ENCODE results near the gene GRP. TPM values are rescaled to one million over a fixed set of nuclear protein-coding genes. Genes with fewer than 3 reads are reported as not detected.
A peak's percentile ranks its signal among the peaks of the same experiment; 100 is the strongest.

Gene GRP
- total RNA-seq, 1 donor from 2014 or later, result not detected

- POLR2A ChIA-PET, result no interaction called here
- peaks cover 6% of the 10 kb centered on the region for H3K9me3 Mint-ChIP-seq
- peak overlapping the region; percentile 66 for H3K4me3 Mint-ChIP-seq
- TF ChIP-seq, protein P1, sequence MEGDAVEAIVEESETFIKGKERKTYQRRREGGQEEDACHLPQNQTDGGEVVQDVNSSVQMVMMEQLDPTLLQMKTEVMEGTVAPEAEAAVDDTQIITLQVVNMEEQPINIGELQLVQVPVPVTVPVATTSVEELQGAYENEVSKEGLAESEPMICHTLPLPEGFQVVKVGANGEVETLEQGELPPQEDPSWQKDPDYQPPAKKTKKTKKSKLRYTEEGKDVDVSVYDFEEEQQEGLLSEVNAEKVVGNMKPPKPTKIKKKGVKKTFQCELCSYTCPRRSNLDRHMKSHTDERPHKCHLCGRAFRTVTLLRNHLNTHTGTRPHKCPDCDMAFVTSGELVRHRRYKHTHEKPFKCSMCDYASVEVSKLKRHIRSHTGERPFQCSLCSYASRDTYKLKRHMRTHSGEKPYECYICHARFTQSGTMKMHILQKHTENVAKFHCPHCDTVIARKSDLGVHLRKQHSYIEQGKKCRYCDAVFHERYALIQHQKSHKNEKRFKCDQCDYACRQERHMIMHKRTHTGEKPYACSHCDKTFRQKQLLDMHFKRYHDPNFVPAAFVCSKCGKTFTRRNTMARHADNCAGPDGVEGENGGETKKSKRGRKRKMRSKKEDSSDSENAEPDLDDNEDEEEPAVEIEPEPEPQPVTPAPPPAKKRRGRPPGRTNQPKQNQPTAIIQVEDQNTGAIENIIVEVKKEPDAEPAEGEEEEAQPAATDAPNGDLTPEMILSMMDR (IDR thresholded peaks at IDR 0.05), result no peak
- ATAC-seq (ENCODE audit: low read depth), result no peak
- H3K27ac Mint-ChIP-seq, result no peak overlapping the region
- peaks cover 49% of the 10 kb centered on the region for H3K4me1 Mint-ChIP-seq
- intact Hi-C loops (cut with micrococcal nuclease), result loop anchor here (5.0 kb wide), 3 partner anchors 88 to 1842 kb away; partner anchors contain the start of gene LMAN1
- H3K36me3 Mint-ChIP-seq (ENCODE audit: low read depth), result no peaks in the 10 kb centered on the region
- CTCF ChIA-PET, result interaction anchor here (2.5 kb wide), 1 partner anchor 185 kb away, joined by 7 read pairs; no protein-coding TSS in a partner anchor
- DNase-seq, result no peak
- H3K27me3 Mint-ChIP-seq, result peaks cover 70% of the 10 kb centered on the region
Observed at GRCh38 chr18:59269563-59270119, 49.7 kb downstream of the GRP start.

DNA sequence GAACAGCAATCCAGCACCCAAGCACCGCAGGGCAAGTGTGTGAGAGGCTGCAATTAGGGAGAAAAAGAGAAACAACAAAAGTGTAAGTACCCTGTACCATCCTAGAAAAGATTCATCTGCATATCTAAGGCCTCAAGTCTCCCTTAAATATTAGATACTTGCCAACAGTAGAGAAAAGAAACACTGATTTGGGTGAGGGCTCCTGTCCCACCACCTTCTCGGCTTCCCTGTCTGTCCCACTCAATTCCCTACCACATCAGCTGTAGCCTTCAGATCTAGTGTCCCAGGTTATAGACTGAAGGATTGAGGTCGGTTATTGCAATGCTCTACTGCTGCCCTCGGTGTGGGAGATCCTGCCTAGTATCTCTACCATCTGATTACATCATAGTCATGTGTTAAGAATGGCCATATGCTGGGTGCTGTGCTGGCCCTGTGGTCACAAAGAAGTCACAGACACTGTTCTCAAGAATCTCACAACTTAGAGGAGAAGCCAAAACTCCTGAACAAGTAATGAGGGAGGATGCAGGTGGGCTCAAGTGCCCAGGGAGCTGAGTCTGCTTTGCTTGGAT is 50.8 kb downstream of the GRP start:
- POLR2A ChIA-PET, result no interaction called here
- CTCF ChIA-PET, result interaction anchor here (0.8 kb wide), 1 partner anchor 41 kb away, joined by 3 read pairs; no protein-coding TSS in a partner anchor
- H3K4me3 Mint-ChIP-seq, result no peak overlapping the region

DNA sequence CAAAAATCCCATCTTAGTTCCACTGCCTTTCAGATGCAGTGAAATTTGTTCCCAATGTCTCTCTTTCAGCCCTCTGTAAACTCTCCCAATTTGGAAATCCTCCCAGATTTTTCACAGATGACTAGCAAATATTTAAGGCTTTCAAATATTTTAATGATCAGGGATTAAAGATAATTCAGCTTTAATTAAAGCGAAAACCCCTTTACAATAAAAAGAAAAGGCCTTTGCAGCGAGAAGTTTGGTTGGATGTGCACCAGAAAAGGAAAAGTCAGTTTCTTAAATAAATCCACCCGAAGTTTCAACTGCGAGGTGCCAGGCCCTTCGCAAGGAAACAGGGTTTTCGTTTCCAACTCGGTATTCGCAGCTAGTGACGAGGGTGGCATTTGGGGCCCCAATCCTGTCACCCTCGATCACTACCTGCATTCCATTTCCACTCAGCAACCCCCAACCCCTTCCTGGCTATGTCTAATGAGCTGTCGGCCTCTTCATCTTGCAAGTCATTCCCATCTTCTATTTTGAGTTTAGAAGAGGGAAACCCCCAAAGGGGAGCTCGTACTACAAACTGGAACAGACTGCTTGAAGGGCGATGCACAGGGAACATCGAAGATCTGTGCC is 51.8 kb downstream of the GRP start:
- CTCF ChIA-PET, result interaction anchor here (0.8 kb wide), 1 partner anchor 42 kb away, joined by 3 read pairs; no protein-coding TSS in a partner anchor
- Mint-ChIP-seq H3K27ac (no peak overlapping the region), H3K9me3 (peaks cover under 1% of the 10 kb centered on the region), H3K27me3 (peaks cover 73% of the 10 kb centered on the region), H3K36me3 (ENCODE audit: low read depth) (no peaks in the 10 kb centered on the region), H3K4me1 (peaks cover 33% of the 10 kb centered on the region), H3K4me3 (peak overlapping the region; percentile 24)
- intact Hi-C loops (cut with micrococcal nuclease), result loop anchor here (5.0 kb wide), 1 partner anchor 1844 kb away; no protein-coding TSS in a partner anchor
- ATAC-seq (ENCODE audit: low read depth), result no peak
- TF ChIP-seq, protein P1 (IDR thresholded peaks at IDR 0.05), result no peak
- no peak for DNase-seq
- POLR2A ChIA-PET, result no interaction called here

More for the DNA sequence above, 50.8 kb downstream of the GRP start:
- ATAC-seq (ENCODE audit: low read depth), result no peak
- peaks cover 6% of the 10 kb centered on the region for H3K9me3 Mint-ChIP-seq
- no peak overlapping the region for H3K27ac Mint-ChIP-seq
- H3K27me3 Mint-ChIP-seq, result peaks cover 75% of the 10 kb centered on the region
- peaks cover 42% of the 10 kb centered on the region for H3K4me1 Mint-ChIP-seq
- DNase-seq, result no peak
- no peaks in the 10 kb centered on the region for H3K36me3 Mint-ChIP-seq (ENCODE audit: low read depth)
- TF ChIP-seq, protein P1 (IDR thresholded peaks at IDR 0.05), result no peak
- intact Hi-C loops (cut with micrococcal nuclease), result loop anchor here (5.0 kb wide), 1 partner anchor 1843 kb away; no protein-coding TSS in a partner anchor

DNA sequence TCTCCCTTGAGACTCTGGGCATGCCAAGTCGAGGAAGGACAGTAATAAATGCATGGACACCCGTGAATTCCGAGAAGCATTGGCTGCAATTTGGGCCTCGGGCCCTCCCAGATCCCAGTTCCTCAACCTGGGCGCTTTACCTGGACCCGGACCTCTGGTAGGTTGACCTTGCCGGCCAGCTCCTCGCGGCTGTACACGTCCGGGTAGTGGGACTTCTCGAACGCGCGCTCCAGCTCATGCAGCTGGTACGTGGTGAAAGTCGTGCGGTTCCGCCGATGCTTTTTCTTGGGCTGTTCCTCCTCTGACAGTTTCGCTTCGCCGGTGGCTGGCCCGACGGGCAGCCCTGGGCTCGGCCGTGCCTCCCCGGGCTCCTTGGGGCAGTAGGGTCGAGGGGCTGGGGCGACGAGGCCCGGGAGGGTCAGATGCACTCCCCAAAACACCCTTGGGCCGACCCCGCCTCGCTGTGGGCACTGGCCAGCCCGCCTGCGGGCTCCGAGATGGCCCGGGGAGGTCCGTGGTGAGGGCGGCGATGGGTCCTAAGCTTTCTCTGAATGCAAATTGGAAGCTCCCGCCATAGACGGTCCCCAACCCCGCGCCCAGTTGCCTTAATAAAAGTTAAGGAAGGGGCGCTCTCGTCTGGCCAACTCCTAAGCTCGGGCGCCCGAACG is 52.4 kb downstream of the GRP start:
- no peaks in the 10 kb centered on the region for H3K9me3 Mint-ChIP-seq
- DNase-seq (no peak), ATAC-seq (ENCODE audit: low read depth) (no peak)
- no peak overlapping the region for H3K27ac Mint-ChIP-seq
- peak overlapping the region; percentile 24 for H3K4me3 Mint-ChIP-seq
- H3K4me1 Mint-ChIP-seq, result peaks cover 31% of the 10 kb centered on the region
- TF ChIP-seq, protein P1 (IDR thresholded peaks at IDR 0.05), result no peak
- no peaks in the 10 kb centered on the region for H3K36me3 Mint-ChIP-seq (ENCODE audit: low read depth)
- intact Hi-C loops (cut with micrococcal nuclease), result loop anchor here (5.0 kb wide), 1 partner anchor 1845 kb away; no protein-coding TSS in a partner anchor
- POLR2A ChIA-PET, result interaction anchor here (0.5 kb wide), 1 partner anchor 131 kb away, joined by 5 read pairs; no protein-coding TSS in a partner anchor
- H3K27me3 Mint-ChIP-seq, result peaks cover 69% of the 10 kb centered on the region
- CTCF ChIA-PET, result no interaction called here
